Stomach (tissue), 9 donors: ENCODE results near the gene SLAIN2. TPM values are rescaled to one million over a fixed set of nuclear protein-coding genes. Genes with fewer than 3 reads are reported as not detected.

ENCODE experiments used
- DNase-seq, 2 donors: peaks; one replicate each; pipeline versions ENCODE4 v3.0.0 to v3.0.0-alpha.2; 2013 to 2019
- H3K27ac ChIP-seq, 5 donors: fragments of 200-600 bp in 4 of 5; sonication (generic) in 4 of 5; one replicate each; pipeline ENCODE4 v1.5.1; 2013 to 2019; ENCODE audit warnings: mild to moderate bottlenecking in 1 of 5, moderate library complexity in 1 of 5
- H3K27me3 ChIP-seq, 3 donors: fragments of 200-600 bp; sonication (generic); one replicate each; pipeline ENCODE4 v1.5.1; 2017 to 2019; ENCODE audit warnings: mixed run types in 1 of 3
- H3K36me3 ChIP-seq, 4 donors: fragments of 200-600 bp; sonication (generic); 1 replicate in 3 of 4; 2 replicates in 1 of 4; pipeline ENCODE4 v1.5.1; 2016 to 2019
- H3K4me1 ChIP-seq, 4 donors: fragments of 200-600 bp; sonication (generic); one replicate each; pipeline ENCODE4 v1.5.1; 2016 to 2019
- H3K4me3 ChIP-seq, 4 donors: fragments of 200-600 bp; sonication (generic) in 3 of 4; one replicate each; pipeline ENCODE4 v1.5.1; 2016 to 2019; ENCODE audit warnings: mild to moderate bottlenecking in 1 of 4
- H3K9me3 ChIP-seq, 4 donors: fragments of 200-600 bp; sonication (generic); one replicate each; pipeline ENCODE4 v1.5.1; 2016 to 2019
- CTCF ChIP-seq, 7 experiments: fragments of 450-650 bp in 4 of 7; fragments of 200-600 bp in 3 of 7; sonication (generic) in 3 of 7; IDR thresholded peaks; one replicate each; pipeline ENCODE4 v1.5.1; 2016 to 2019; ENCODE audit warnings: antibody characterized with exemption in 7 of 7, control low read depth in 2 of 7, mild to moderate bottlenecking in 1 of 7
- EP300 ChIP-seq: sonication (generic); formaldehyde crosslinking; IDR thresholded peaks from one replicate; pipeline ENCODE4 v1.6.1; 2017; ENCODE audit warnings: antibody characterized with exemption
- POLR2A ChIP-seq, 4 donors: fragments of 450-650 bp; IDR thresholded peaks; one replicate each; pipeline ENCODE4 v1.6.1; 2016; ENCODE audit warnings: antibody characterized with exemption in 4 of 4, control low read depth in 2 of 4, mild to moderate bottlenecking in 1 of 4, moderate library complexity in 1 of 4
- POLR2AphosphoS5 ChIP-seq, 3 donors: sonication (generic); formaldehyde crosslinking; IDR thresholded peaks; one replicate each; pipeline ENCODE4 v1.6.1; 2016; ENCODE audit warnings: antibody characterized with exemption in 3 of 3
- WGBS, 5 donors: extraction: QIAGEN DNeasy Blood & Tissue Kit in 3 of 5; methylation state at CpG; one replicate each; pipeline versions ENCODE4 v1.1.5 to v1.1.7; 2013 to 2018; 5-methylcytosine and 5-hydroxymethylcytosine counted together
- intact Hi-C: fragments of 100-400 bp; cut with DNase I; formaldehyde crosslinking; loops from one replicate; pipeline ENCODE4 v1.15.1; 2023; ENCODE audit warnings: low total_unique reads
- polyA plus RNA-seq, 3 donors: library from polyadenylated mRNA; stranded (reverse); fragments of 200-250 nt; gene quantifications; one replicate each; pipeline ENCODE4 v1.2.3, GENCODE V29; 2013
- total RNA-seq, 5 donors: library from RNA; depleted of rRNA; stranded (reverse); fragments of >200 nt; gene quantifications; one replicate each; pipeline versions ENCODE4 v1.1.0 to v1.2.3, GENCODE V29; 2014 to 2016
- donor health status: healthy with polysubstance abuse.
- donor health status: Bipolar disorder and iron deficiency.
- donor health status: healthy.

SLAIN2 gene
- total and polyA plus RNA-seq, 8 donors, result 16.7 to 274 (median 34.9) TPM

- H3K4me3 ChIP-seq, result no peak overlapping the region
- no peak for DNase-seq
- H3K27ac ChIP-seq, result no peak overlapping the region
- no peaks in the 10 kb centered on the region for H3K4me1 ChIP-seq
- intact Hi-C loops, result no loop called here
- TF ChIP-seq CTCF (IDR thresholded peaks at IDR 0.05) (no peak), POLR2A (IDR thresholded peaks at IDR 0.05) (no peak), EP300 (no peak), POLR2AphosphoS5 (IDR thresholded peaks at IDR 0.05) (no peak)
- no peaks in the 10 kb centered on the region for H3K36me3 ChIP-seq
- H3K27me3 ChIP-seq, result no peaks in the 10 kb centered on the region
- WGBS, 5 donors, result 88 to 92% (median 91%) methylated on average over 2 of the region's 2 CpGs
- no peaks in the 10 kb centered on the region for H3K9me3 ChIP-seq
These were observed 19.3 kb upstream of the SLAIN2 start for GRCh38 chr4:48322063-48322462.

- intact Hi-C loops, result no loop called here
- Histone ChIP-seq H3K9me3 (no peaks in the 10 kb centered on the region), H3K4me1 (peaks cover 0 to 4% (median 2%) of the 10 kb centered on the region in 4 donors), H3K27ac (no peak overlapping the region), H3K36me3 (no peaks in the 10 kb centered on the region), H3K4me3 (no peak overlapping the region), H3K27me3 (no peaks in the 10 kb centered on the region)
- no peak for DNase-seq
- whole genome bisulfite sequencing, 5 donors, result 52 to 84% (median 75%) methylated on average over 2 of the region's 2 CpGs
- TF ChIP-seq EP300, result no peak
- TF ChIP-seq POLR2AphosphoS5 (IDR thresholded peaks at IDR 0.05), result no peak
- TF ChIP-seq POLR2A (IDR thresholded peaks at IDR 0.05), result no peak
- no peak for TF ChIP-seq CTCF (IDR thresholded peaks at IDR 0.05)
These were observed 17.0 kb upstream of the SLAIN2 start for GRCh38 chr4:48324281-48324680.

- intact Hi-C loops, result no loop called here
- WGBS, 5 donors, result 13 to 55% (median 39%) methylated on average over 1 of the region's 1 CpG
- Histone ChIP-seq H3K4me3 (no peak overlapping the region), H3K9me3 (no peaks in the 10 kb centered on the region), H3K36me3 (no peaks in the 10 kb centered on the region), H3K27ac (no peak overlapping the region), H3K27me3 (no peaks in the 10 kb centered on the region), H3K4me1 (peaks cover 0 to 8% (median 4%) of the 10 kb centered on the region in 4 donors)
- DNase-seq, result no peak
- TF ChIP-seq POLR2AphosphoS5 (IDR thresholded peaks at IDR 0.05) (no peak), POLR2A (IDR thresholded peaks at IDR 0.05) (no peak), CTCF (IDR thresholded peaks at IDR 0.05) (no peak), EP300 (no peak)
These were observed 12.1 kb upstream of the SLAIN2 start for GRCh38 chr4:48329193-48329592.

GRCh38 chr4:48329976-48330375 is 11.4 kb upstream of the SLAIN2 start:
- no peak for TF ChIP-seq CTCF (IDR thresholded peaks at IDR 0.05)
- no peak for TF ChIP-seq POLR2AphosphoS5 (IDR thresholded peaks at IDR 0.05)
- no peak for TF ChIP-seq EP300
- no peak for TF ChIP-seq POLR2A (IDR thresholded peaks at IDR 0.05)
- no peaks in the 10 kb centered on the region for H3K27me3 ChIP-seq
- peaks cover 0 to 8% (median 4%) of the 10 kb centered on the region in 4 donors for H3K4me1 ChIP-seq
- H3K36me3 ChIP-seq, result no peaks in the 10 kb centered on the region
- no peak overlapping the region for H3K4me3 ChIP-seq
- DNase-seq, result no peak
- no peaks in the 10 kb centered on the region for H3K9me3 ChIP-seq
- intact Hi-C loops, result no loop called here
- H3K27ac ChIP-seq, result no peak overlapping the region
